ENCODE data around the gene CEMIP2.

The CEMIP2 gene

GRCh38 chr9:71634752-71635151 lies 133.6 kb downstream of the CEMIP2 start:
- DNase-seq, result no peak
